ENCODE data around the gene CSPG5.

CSPG5 gene

DNA sequence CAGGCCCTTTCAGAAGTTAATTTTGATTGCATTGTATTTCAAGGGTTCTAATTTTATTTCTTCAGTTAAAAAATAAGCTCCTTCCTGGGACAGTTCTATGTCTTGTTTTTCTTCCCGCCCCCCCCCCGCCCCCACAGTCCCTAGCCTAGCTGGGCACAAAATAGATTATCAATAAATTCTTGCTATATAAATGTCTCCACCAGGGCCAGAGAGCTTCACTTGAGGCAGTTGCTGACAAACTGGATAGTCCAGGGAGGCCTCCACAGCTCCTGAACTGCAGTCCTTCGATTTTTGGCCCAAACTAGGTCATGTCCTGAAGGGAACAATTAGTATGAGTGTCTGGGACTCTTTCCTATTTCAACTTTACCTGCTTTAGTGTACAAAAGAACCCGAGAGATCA lies 9.9 kb upstream of the CSPG5 start:
- in situ Hi-C loops (cut with MboI; ENCODE audit: low sequenced_read_pairs), result no loop called here

DNA sequence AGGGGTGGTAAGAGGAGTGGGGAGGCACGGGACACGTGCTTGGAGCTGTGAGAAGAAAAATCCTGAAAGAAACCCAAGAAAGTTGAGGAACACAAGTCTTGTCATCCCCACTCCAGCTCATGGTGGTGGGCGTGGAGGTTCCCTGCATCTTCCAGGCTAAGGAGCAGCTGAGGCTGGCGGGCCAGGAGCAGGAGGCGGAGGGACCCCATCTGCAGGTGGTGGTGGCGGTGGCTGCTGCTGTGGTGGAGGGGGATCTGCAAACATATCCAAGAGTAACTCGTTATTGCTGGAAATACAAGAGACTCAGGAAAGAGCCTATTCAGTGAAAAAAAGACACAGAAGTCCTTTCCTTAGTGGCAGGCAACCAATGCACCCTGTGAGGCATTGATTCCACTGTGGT lies 9.4 kb upstream of the CSPG5 start:
- in situ Hi-C loops (cut with MboI; ENCODE audit: low sequenced_read_pairs), result no loop called here

DNA sequence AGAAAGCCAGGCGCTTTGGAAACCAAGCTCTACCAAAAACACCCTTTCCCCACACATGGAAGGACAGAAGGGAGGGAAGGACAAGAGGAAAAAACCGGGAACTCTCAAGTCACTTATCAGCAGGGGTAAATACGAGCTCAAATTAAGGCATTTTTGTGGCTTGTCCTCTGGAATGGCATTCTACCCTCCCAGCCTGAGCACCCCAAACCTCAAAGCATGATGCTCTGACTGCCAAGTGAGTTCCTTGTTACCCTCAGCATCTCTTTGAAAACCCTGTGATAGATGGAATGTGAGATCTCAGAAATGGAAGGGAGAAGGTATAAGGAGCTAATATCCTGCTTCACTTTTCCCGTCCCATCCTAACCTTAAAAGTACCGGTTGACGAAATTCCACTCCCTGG lies 8.1 kb upstream of the CSPG5 start:
- in situ Hi-C loops (cut with MboI; ENCODE audit: low sequenced_read_pairs), result no loop called here

DNA sequence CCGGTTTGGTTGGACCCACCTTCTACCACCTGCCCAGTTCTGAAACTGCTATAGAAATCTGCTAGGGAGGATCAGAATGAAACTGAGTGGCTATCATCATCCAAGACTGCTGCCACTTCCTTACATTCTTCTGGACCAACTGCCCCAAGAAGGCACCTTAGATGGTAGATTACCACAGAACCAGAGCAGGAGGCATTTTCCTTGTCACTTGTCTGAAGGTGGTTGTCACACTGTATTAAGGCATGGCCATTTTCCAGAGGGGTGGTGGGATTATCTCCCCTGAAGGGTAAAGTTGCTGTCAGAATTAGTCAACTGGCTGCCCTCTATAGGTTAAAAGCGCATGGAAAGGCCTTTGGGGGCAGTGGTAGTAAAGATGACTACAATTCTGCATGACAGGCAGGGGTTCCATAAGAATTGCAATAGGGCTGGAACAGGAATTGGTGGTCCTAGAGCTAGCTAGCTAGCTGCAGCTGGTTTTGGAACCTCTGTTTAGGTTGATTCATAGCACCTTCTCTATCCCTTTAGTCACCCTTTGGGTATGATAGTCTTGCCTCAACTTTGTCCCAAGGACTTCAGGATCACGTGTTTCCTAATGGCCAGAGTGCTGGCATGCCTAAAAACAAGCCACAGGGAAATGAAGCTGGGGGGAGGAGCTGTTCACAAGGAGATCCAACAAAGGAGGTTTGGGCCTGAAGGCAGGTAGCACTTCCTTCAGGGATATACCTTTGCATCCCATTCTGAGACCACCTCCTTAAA lies 4.8 kb upstream of the CSPG5 start:
- in situ Hi-C loops (cut with MboI; ENCODE audit: low sequenced_read_pairs), result no loop called here

DNA sequence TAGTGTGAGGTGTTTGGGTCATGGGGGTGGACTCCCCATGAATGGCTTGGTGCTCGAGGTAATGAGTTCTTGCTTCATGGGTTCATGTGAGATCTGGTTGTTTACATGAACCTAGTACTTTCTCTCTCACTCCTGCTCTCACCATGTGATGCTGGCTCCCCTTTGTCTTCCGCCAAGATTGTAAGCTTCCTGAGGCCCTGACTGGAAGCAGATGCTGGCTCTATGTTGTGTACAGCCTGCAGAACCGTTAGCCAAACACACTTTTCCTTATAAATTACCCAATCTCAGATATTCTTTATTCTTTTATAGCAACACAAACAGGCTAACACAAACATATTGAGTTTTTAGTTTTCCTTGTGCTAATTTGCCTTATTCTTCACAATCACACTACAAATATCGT lies 3.2 kb upstream of the CSPG5 start:
- in situ Hi-C loops (cut with MboI; ENCODE audit: low sequenced_read_pairs), result no loop called here

DNA sequence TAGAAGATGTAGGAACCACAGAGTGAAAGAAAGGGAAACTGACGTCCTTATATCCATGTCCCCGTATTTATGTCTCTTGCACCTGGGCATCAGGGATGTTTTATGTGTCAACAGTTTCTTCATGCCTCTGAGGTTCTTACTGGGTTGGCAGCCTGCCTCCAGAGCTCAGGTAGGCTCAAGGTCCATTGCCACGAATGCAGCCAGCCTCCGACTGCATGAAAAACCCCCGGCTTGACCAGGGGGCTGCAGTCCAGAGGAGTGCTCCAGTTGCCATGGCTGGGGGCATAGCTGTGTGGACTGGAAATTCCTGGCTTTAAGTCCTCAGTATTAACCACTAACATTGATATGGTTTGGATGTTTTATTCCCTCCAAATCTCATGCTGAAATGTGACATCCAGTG lies 2.8 kb upstream of the CSPG5 start:
- in situ Hi-C loops (cut with MboI; ENCODE audit: low sequenced_read_pairs), result no loop called here

DNA sequence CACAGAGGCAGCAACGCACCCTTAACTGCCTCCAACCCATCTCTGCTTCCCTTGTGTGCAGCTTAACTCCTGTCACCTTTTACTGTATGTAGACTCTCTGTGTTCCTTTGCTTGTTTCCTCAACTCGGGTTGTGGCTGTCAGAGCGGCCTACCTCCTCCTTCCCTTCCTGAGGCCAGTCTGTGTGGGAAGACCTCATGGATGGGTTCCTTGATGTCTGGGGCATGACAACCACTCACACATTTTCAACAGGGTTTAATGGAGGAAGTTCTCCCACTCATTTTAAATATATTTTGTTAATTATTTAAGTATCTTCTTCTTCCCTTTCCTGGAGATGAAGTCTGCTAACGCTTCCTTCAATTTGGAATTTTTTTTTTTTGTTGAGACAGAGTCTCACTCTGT lies 1.8 kb upstream of the CSPG5 start:
- in situ Hi-C loops (cut with MboI; ENCODE audit: low sequenced_read_pairs), result no loop called here

DNA sequence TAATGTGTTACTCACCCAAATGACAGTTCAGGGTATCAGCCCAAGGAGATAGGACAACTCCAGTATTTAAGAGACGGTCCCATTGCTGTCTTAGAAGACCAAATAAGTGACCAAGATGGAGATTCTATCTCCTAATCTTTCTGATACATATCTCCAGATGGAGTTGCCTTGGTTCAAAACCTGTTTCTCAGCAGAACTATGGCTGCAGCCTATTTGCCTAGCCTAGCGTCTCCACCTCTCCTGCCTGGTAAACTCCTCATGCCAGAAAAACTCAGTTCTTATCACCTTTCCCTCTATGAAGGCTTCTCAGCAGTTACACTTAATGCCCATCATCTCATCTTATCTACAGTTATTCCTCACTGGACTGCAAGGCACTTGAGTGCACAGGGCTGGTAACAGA lies 1.2 kb upstream of the CSPG5 start:
- in situ Hi-C loops (cut with MboI; ENCODE audit: low sequenced_read_pairs), result no loop called here

DNA sequence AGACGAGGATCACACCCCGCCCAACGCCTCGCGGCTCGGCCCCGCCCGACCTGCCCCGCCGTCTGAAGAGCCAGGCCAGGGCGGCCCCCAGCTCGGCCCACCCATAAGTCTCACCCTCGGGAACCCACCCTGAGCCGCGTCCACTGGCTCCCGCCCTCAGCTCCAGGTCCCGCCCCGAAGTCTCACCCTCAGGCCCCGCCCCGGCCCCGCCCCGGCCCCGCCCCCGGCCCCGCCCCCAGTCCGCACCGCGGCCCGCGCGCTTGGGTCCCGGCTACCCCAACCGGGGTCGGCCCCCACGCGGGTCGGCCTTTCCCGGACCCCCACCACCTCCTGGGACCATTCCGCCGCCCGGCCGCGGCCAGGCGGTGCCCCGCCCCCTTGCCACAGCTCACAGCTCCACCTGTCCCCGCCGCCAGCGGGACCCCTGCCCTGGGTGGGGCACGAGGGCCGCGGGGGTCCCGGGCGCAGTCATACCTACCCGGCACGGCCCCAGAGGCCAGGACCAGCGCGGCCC lies 489 bp downstream of the CSPG5 start:
- in situ Hi-C loops (cut with MboI; ENCODE audit: low sequenced_read_pairs), result no loop called here

DNA sequence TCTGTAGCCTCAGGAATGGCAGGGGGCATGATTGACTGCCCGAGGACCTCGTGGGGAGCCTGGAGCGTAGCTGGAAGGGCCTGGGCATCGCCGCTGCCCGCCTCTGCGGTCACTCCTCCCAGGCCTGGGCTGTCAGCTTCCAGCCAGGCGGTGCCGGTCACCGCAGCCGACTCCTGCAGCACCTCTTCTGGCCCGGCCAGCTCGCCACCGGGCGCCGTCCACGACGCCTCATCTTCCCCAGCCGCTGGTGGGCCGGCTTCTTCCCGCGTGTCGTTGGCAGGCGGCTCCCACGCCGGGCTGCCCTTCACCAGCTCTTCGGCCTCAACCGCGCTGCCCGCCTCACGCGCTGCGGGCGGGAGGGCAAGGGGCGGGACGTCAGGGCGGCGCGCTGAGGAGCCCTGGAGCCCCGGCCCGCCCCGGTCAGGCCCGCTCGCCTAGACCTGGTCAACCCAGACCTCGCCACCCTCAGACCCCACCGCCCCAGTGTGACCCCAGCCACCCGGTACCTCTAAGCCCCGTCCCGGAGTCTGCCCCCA lies 1.0 kb downstream of the CSPG5 start:
- in situ Hi-C loops (cut with MboI; ENCODE audit: low sequenced_read_pairs), result no loop called here

DNA sequence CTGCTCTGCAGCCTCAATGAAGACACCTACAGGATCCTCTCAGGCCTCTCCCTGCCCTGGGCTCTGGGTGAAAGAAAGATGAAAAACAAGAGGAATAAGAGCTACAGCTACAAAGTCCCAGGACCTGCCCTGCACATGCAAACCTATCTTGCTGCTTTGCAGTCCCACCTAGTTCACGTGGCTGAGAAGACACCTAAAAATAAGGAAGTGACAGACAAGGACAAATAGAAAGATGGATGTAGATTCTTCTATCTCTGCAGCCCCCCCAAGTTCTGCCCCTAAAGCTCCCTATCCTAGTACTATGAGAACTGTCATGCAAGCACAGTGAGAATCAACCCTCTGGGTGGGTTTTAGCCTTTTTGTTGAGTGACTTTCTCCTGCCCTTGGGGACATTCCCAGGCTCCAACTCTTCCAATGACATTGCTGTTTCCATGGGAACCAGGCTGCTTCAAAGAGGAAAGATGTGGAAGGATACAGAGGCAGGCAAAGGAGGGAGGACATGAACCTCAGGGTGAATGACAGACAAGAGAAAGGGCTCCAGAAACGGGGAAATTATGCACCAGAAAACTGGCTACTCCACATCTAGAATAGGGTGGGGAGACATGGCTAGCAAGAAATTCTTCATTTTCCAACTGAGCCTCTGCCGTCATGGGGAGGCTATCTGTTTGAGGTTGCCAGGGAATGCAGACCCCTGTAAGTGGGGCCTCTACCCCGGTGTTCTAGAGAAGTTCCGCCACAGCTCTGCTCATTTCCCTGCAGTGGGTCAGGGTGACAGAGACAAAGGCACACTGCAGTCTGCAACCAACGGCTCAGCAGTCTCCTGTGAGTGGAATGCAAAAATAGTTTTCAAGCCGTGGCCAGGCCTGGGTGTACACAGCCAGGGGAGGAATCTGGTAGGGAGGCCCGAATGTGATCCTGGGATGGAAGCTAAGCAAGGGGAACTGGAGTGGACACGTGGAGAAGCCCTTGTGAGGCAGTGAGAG lies 5.2 kb downstream of the CSPG5 start:
- in situ Hi-C loops (cut with MboI; ENCODE audit: low sequenced_read_pairs), result no loop called here

DNA sequence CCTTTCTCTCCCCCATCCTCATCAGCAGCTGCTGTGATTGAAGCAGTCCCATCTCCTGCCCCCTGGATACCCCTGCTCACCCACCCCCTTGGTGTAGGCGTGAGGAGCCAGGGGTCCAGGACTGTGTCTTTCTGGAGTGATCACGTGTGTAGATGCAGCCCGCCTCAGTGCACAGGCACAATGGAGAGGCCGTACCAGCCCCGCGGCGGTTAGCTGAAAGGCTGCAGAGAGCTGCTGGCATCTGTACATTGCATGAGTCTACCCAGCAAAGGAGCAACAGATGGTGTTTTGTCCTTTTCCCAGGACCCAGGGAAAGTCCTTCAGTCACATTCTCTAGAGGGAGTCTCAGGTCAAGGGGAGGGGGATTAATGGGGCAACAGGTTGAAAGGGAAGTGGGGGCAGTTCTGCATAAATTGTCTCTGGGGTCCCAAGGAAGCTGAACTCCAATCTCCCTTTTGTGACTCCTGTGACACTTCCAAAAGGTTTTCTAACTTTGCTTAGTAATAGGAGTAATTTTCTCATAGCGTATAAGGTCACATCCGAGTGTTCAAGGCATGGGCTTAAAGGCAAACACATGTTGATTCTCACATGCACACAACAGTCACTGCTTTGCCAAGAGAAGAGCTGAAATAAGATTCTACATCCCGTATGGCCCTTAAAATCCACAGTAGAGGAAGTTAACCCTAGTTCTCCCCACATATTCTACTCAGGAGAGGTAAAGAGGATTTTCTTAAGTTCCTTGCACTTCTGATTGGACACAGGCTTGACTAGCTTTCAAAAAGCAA lies 7.1 kb downstream of the CSPG5 start:
- in situ Hi-C loops (cut with MboI; ENCODE audit: low sequenced_read_pairs), result no loop called here

DNA sequence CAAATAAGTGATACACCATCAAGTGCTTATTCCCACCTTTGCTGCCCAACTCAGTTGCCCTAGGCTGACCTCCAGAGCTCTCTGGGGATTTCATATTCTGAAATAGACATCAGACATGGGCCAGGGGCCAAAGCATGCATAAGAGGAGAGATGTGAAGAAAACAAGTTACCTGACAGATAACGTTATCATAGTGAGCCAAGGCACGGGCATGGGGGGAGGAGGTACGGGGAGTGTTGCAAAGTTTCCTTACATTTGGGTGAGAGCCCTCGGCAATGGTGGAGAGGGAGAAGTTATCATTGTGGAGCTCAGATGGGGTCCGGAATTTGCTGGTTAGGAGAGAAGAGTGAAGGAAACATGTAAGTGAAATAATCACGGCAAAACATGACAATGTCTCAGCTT lies 9.8 kb downstream of the CSPG5 start:
- in situ Hi-C loops (cut with MboI; ENCODE audit: low sequenced_read_pairs), result no loop called here

DNA sequence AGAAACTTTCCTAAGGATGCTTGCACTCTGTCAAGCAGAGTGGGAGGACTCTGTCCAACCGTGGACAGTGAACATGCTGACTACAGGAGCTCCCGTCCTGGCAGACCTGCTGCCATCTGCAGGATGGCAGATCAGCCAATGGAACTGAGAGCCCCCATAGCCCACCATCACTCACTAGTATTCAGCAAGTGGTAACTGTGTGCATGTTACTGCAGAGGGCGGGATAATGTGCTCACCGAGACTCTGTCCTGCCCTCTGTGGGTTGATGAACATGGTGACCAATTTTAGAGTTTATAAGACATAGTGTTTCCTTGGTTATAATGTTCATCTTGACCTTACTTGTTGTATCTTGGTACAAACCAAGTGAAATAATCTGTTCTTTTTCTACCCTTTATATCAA lies 11.5 kb downstream of the CSPG5 start:
- in situ Hi-C loops (cut with MboI; ENCODE audit: low sequenced_read_pairs), result no loop called here

DNA sequence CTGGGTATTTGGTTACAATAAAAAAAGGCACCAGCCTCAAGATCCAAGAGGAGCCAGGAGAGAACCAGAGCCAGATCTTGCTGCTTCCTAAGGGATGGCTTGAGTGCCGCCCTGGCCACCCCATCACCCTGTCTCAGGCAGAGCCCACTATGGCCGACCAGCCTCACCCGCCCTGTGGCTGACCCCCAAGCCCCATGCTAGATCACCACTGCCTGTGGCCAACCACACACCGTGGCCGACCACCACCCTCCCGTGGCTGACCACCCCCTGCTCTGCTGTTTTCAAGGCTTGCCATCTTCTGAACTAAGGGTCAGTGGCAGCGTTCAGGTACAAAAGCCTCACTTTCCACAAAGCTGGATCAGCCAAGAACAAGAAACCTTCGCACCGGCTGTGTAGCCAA lies 12.0 kb downstream of the CSPG5 start:
- in situ Hi-C loops (cut with MboI; ENCODE audit: low sequenced_read_pairs), result no loop called here

DNA sequence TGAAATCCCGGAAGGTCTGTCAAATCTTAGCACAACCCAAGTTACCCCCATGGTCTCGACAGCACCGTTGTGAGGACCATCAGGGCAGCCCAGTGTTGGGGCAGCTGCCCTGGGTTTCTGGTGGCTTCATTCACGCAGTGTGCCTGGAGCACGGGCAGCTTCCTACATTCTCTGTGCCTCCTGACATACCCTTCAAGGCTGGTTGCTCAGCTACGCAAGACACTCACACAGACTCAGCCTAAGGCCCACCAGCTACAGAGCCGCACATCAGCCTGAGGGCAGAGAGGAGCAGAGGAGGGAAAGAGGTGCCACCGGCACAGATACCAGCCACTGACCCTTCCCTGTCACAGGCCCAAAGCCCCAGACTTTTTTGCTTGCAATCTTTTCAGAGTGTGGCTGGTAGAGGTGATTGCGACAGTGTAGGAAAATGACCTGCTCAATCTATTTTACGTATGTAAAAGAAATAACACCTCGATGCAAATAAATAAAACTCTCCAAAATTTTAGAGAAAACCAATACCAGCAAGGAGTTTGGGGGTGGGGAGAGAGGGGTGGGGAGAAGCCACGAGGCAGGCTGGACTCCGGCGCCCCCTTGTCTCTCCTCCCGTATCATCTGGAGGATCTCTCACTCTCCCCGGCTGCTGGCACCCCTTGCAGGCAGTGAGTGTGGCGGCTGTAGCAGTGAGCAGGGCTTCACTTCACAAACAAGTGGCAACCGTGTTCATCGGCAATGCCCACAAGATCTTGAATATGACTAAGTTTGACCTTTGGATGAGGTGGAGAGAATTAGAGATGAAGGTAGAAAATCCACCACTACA lies 12.7 kb downstream of the CSPG5 start:
- in situ Hi-C loops (cut with MboI; ENCODE audit: low sequenced_read_pairs), result no loop called here

DNA sequence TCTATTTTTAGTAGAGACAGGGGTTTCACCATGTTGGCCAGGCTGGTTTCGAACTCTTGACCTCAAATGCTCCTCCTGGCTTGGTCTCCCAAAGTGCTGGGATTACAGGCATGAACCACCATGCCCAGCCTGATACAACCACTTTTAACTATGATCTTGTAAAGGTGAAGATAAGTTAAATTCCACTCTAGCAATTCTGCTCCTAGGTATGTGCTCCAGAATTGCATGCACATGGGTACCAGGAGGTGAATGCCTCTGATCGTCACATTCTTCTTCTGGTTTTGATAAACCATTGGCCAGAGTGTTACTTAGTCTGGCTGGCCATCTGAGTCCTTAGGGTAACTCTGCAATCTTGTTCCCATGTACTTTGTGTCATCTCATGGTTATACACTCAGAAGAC lies 22.3 kb downstream of the CSPG5 start:
- in situ Hi-C loops (cut with MboI; ENCODE audit: low sequenced_read_pairs), result no loop called here

DNA sequence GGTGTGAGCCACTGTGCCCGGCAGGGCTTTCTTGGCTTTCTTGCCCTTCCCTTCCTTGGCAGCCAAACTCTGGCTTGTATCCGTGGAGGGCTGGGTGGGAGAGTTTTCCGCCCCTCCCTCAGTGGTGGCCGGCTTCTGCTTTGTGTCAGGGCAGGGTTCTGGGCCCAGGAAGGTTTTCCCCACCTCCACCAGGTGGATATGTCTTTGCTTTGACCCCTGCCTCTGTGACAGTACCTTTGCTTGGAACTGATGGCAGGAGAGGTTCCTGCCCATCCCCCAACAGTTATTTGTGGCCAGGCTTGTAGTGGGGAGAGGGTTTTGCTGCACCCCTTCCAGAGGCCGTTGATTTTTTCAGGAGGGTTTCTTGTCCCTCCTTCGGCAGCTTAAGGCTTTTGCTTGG lies 24.3 kb downstream of the CSPG5 start:
- in situ Hi-C loops (cut with MboI; ENCODE audit: low sequenced_read_pairs), result no loop called here

DNA sequence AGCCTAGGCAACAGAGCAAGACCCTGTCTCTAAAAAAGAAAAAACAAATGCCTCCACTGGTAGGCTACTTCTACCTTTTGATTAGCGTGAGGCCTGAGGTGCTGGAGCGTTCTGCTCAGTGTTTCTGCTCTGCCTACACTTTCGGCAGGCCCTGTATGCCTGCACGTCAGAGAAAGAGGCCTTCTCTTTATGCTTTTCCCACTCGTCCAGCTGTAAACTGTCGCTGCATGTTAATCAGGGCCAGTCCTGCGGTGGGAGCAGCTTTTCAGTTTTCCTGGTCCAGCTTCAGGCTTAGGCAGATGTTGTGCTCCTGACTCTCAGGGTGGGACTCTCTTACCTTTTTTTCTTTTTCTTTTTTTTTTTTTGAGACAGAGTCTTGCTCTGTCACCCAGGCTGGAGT lies 25.3 kb downstream of the CSPG5 start:
- in situ Hi-C loops (cut with MboI; ENCODE audit: low sequenced_read_pairs), result no loop called here

Measured in HL-60/S4 treated with phorbol 12-myristate 13-acetate at 8.2 ng/mL for 4 days and 3 days (cell line).